ENCODE measurements around the gene TBCEL. TPM values are rescaled to one million over a fixed set of nuclear protein-coding genes. Genes with fewer than 3 reads are reported as not detected.
"Not testable (repeated sequence)": the region's sequence is repeated elsewhere in the genome, so short reads cannot be mapped to it uniquely, and the experiment has no call there.

The TBCEL gene
- total and polyA plus RNA-seq, 2 donors (not counting 3 experiments of a cell fraction or from before 2014, with no cell fraction given), result 5.6 to 19.5 TPM

- no peak overlapping the region for H3K4me3 ChIP-seq (replicated peaks in 1 of 3; ENCODE audit: insufficient read depth in 1 of 3, low read depth in 1 of 3, low read length in 3 of 3)
- TF ChIP-seq MAX (IDR thresholded peaks at IDR 0.05; ENCODE audit: insufficient read depth, insufficient read length), result no peak
- no peak for TF ChIP-seq EZH2 (IDR thresholded peaks at IDR 0.05; ENCODE audit: borderline replicate concordance, low read depth, low read length, severe bottlenecking)
- TF ChIP-seq, protein P1, sequence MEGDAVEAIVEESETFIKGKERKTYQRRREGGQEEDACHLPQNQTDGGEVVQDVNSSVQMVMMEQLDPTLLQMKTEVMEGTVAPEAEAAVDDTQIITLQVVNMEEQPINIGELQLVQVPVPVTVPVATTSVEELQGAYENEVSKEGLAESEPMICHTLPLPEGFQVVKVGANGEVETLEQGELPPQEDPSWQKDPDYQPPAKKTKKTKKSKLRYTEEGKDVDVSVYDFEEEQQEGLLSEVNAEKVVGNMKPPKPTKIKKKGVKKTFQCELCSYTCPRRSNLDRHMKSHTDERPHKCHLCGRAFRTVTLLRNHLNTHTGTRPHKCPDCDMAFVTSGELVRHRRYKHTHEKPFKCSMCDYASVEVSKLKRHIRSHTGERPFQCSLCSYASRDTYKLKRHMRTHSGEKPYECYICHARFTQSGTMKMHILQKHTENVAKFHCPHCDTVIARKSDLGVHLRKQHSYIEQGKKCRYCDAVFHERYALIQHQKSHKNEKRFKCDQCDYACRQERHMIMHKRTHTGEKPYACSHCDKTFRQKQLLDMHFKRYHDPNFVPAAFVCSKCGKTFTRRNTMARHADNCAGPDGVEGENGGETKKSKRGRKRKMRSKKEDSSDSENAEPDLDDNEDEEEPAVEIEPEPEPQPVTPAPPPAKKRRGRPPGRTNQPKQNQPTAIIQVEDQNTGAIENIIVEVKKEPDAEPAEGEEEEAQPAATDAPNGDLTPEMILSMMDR (IDR thresholded peaks at IDR 0.05; ENCODE audit: extremely low read depth in 1 of 2, insufficient read depth in 1 of 2, low read depth in 1 of 2, low read length in 2 of 2), result no peak
- TF ChIP-seq POLR2A (IDR thresholded peaks at IDR 0.05; ENCODE audit: low read depth, low read length), result no peak
- no peak for TF ChIP-seq POLR2AphosphoS5 (IDR thresholded peaks at IDR 0.05; ENCODE audit: insufficient read depth, low read depth, low read length)
- TF ChIP-seq GATA2 (IDR thresholded peaks at IDR 0.05; ENCODE audit: insufficient read depth, insufficient read length, low read depth, low read length), result no peak
- no peak for TF ChIP-seq JUN (IDR thresholded peaks at IDR 0.05; ENCODE audit: borderline replicate concordance, insufficient read depth, insufficient read length, low read depth)
- no peak for TF ChIP-seq MYC (IDR thresholded peaks at IDR 0.05; ENCODE audit: low read depth, low read length)
- TF ChIP-seq FOS (IDR thresholded peaks at IDR 0.05; ENCODE audit: borderline replicate concordance, insufficient read depth, low read length), result no peak
- peaks cover 2% of the 10 kb centered on the region for H4K20me1 ChIP-seq (replicated peaks; ENCODE audit: control insufficient read depth, extremely low read depth, insufficient read depth, low read length)
- no peaks in the 10 kb centered on the region for H3K79me2 ChIP-seq (ENCODE audit: control insufficient read depth, insufficient read depth, low read length)
- no peak overlapping the region for H3K9ac ChIP-seq (replicated peaks; ENCODE audit: extremely low read depth, insufficient read depth, low read length)
- no peak overlapping the region for H3K27ac ChIP-seq (ENCODE audit: insufficient read depth, low read depth, low read length)
- no peak overlapping the region for H3K4me2 ChIP-seq (ENCODE audit: insufficient read depth, low read length)
- BruUV-seq (replicated peaks), result no TSS peak
- intact Hi-C loops (cut with micrococcal nuclease), result no loop called here
- no peaks in the 10 kb centered on the region for H3K9me3 ChIP-seq (replicated peaks; ENCODE audit: control insufficient read depth, insufficient read depth, low read length)
- DNase-seq (ENCODE audit: low read depth, low spot score) (no peak), FAIRE-seq (no peak)
- ChIA-PET CTCF (interaction anchor here (1.1 to 2.2 kb wide), 3 partner anchors 10 to 176 kb away, joined by 3 to 9 read pairs (median 4); no protein-coding TSS in a partner anchor), POLR2A (no interaction called here)
- dilution Hi-C loops (cut with MboI; ENCODE audit: extremely low pct_ligation_motif_present, low sequenced_read_pairs), result no loop called here
- H3K9me1 ChIP-seq (replicated peaks; ENCODE audit: control insufficient read depth, extremely low read depth, insufficient read depth, low read length), result no peaks in the 10 kb centered on the region
- peaks cover 0 to 4% of the 10 kb centered on the region in 2 experiments for H3K27me3 ChIP-seq (ENCODE audit: control insufficient read depth in 2 of 2, insufficient read depth in 2 of 2, low read length in 2 of 2)
- H3K4me1 ChIP-seq (ENCODE audit: control insufficient read depth, extremely low read depth, insufficient read depth, low read length), result no peaks in the 10 kb centered on the region
- H3K36me3 ChIP-seq (ENCODE audit: control insufficient read depth in 2 of 2, extremely low read depth in 1 of 2, insufficient read depth in 2 of 2, low read length in 2 of 2), result no peaks in the 10 kb centered on the region
- H2AFZ ChIP-seq (ENCODE audit: low read depth, low read length), result no peak overlapping the region
These were observed 5.2 kb upstream of the TBCEL start for GRCh38 chr11:121018746-121019145.

GRCh38 chr11:121021718-121022117, 2.2 kb upstream of the TBCEL start:
- H2AFZ ChIP-seq (ENCODE audit: low read depth, low read length); H3K9ac ChIP-seq (replicated peaks; ENCODE audit: extremely low read depth, insufficient read depth, low read length); BruUV-seq (replicated peaks); H3K27ac ChIP-seq (ENCODE audit: insufficient read depth, low read depth, low read length); H3K9me1 ChIP-seq (replicated peaks; ENCODE audit: control insufficient read depth, extremely low read depth, insufficient read depth, low read length); H3K9me3 ChIP-seq (replicated peaks; ENCODE audit: control insufficient read depth, insufficient read depth, low read length); FAIRE-seq; H3K4me1 ChIP-seq (ENCODE audit: control insufficient read depth, extremely low read depth, insufficient read depth, low read length); POLR2A ChIA-PET; intact Hi-C loops (cut with micrococcal nuclease); H3K4me3 ChIP-seq (replicated peaks in 1 of 3; ENCODE audit: insufficient read depth in 1 of 3, low read depth in 1 of 3, low read length in 3 of 3); DNase-seq (ENCODE audit: low read depth, low spot score); dilution Hi-C loops (cut with MboI; ENCODE audit: extremely low pct_ligation_motif_present, low sequenced_read_pairs); H3K27me3 ChIP-seq (ENCODE audit: control insufficient read depth in 2 of 2, insufficient read depth in 2 of 2, low read length in 2 of 2); H4K20me1 ChIP-seq (replicated peaks; ENCODE audit: control insufficient read depth, extremely low read depth, insufficient read depth, low read length); H3K4me2 ChIP-seq (ENCODE audit: insufficient read depth, low read length); H3K36me3 ChIP-seq (ENCODE audit: control insufficient read depth in 2 of 2, extremely low read depth in 1 of 2, insufficient read depth in 2 of 2, low read length in 2 of 2): not testable (repeated sequence)
- CTCF ChIA-PET, result interaction anchor here (2.0 kb wide), 1 partner anchor 19 kb away, joined by 5 read pairs; no protein-coding TSS in a partner anchor
- peaks cover 16% of the 10 kb centered on the region for H3K79me2 ChIP-seq (ENCODE audit: control insufficient read depth, insufficient read depth, low read length)

Measured in endothelial cell of umbilical vein (primary cell).